ENCODE measurements around the gene RAC3.

The RAC3 gene

DNA sequence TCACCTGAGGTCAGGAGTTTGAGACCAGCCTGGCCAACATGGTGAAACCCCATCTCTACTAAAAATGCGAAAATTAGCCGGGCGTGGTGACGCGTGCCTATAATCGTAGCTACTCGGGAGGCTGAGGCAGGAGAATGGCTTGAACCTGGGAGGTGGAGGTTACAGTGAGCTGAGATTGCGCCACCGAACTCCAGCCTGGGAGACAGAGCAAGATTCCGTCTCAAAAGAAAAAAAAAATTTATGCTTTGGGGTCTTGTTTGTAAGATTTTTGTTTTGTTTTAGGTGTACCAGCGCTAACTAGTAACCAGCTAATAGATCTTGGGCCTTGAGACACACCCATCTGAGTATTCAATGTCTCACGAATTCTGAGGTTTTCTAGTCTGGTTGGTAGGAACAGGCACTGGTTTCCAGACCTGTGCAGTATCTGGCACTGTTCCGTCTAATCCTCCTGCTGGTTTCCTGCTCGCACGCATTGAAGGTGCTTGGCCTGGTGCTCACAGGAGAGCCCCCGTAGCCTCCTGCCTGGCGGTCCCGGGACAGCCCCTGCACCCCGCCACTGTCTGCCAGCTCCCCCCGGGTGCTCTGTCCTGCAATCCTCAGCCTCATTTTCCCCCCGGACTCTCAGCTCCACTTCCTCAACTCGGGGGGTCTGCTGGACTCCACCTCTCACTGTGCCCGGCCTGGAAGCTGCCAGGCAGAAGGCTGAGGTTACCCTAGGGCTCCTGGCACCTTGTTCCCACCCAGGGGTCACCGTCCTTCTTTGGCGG is 44.7 kb downstream of the RAC3 start:
- DNase-seq (ENCODE audit: low read depth) = no peak

DNA sequence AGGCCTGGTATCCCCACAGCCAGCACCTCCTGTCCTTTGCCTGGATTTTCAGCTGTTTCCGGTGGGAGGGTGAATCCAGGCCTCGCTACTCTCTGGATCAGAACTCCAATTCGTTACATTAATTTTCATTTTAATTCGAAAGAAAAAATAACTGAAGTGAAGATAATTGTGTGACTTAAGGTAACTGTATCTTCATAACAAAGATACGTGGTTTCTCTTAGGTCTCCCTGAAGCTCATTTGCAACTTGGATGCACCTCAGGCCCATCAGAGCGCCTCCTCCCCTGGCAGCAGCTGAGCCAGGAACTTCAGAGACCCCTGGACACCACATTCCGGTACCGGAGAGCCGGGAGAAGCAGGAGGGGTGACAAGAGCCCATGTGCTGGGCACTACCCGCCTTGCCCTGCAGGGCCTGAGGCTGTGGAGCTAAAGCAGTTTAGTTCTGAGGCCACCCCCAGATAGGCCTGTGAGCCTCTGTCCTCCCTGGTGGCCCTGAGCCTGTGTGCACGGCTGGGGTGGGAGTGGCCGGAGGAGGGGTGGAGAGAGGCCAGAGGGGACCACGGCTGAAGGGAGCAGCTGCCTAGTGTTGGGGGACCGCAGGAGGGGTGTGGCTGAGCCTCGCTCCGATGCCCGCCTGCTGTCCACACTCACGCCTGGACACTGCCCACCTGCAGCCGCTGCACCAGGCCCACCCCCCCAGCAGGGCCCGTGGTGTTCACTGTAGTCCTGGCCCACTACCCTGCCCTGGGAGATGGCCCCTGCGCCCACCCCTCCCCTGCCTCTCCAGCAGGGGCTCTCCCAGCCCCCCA is 45.5 kb downstream of the RAC3 start:
- DNase-seq (ENCODE audit: low read depth) = no peak

DNA sequence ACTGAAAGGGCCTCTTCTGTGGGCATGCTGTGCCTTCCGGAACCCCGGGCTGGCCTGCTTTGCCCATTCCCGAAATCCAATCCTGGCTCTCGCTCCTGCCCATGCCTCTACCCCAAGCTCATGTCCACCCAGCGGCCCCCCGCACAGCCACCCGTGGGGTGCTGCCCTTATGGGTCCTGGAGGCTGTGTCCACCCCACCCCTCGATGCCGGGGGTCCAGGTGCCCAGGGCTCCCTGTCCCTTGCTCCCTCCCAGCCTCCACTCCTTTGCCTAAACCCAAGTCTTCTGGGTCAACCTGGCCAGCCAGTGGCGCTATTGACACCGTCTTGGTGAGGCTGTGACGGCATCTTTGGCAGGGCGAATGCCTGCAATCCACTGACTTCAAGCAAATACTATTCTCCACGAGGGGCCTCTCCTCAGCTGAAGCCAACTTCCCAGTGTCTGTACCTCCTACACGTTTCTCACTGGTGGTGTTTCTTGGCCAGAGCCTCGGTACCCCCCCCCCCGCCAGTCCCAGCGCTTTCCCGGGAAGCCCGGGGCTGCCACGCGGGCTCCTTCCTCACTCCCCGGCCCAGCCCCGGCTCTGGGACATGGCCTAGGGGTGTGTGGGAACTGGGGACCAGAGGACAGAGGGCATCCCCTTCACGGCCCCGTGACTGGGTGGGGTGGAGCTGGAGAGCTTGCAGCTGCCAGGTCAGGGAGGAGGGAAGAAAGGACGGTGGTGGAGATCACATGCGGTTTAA is 46.3 kb downstream of the RAC3 start:
- no peak for DNase-seq (ENCODE audit: low read depth)

- DNase-seq (ENCODE audit: low read depth) = no peak
Measured at GRCh38 chr17:82078433-82078832, 47.0 kb downstream of the RAC3 start.

GRCh38 chr17:82079001-82079677 is 47.7 kb downstream of the RAC3 start:
- no peak for DNase-seq (ENCODE audit: low read depth)

- DNase-seq (ENCODE audit: low read depth) = no peak
Measured at GRCh38 chr17:82080048-82080788, 48.7 kb downstream of the RAC3 start.

DNA sequence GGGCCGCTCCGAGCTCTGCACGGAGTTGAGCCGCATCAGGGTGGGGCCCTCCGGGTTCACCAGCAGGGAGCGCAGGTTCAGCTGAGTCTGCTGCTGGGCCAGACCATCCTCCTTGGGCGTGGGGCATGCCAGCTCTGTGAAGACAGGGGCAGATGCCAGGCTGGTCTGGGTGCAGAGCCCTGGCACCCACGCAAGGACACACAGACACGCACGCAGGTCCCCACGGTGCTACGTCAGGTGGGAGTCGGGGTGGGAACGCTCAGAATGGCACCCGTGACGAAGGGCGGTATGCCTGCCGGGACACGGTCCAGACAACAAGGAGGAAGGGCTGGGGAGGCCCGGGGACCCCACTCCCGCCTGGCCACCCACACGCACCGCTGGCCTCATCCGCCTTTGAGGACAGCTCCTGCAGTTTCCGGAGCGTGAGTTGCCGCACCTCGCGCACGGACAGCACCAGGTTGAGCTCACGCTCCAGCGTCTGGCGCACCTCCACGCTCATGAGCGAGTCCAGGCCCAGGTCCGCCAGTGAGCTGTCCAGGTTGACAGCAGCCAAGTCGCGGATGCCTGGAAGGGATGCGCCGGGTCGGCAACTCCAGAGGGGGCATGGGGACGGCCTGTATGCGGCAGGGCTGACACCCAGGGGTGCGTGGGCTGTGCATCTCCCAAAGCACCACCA is 49.4 kb downstream of the RAC3 start:
- no peak for DNase-seq (ENCODE audit: low read depth)

DNA sequence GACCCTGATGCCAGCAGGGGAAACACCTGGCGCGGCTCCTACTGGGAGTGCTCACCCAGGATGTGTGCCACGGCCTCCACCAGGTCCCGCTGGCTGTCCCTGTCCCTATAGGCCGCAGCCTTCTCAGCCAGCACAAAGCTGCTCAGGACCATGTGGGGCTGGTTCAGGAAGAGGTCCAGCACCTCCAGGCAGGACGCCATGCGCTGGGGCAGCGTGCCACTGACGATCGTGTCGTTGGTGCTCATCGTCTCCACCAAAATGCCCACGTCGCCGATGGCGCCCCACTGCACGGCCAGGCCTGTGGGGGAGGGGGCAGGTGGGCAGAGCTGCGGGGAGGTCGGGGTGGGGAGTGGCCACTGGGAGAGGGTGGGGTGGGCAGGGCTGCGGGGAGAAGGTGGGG is 50.1 kb downstream of the RAC3 start:
- no peak for DNase-seq (ENCODE audit: low read depth)

- DNase-seq (ENCODE audit: low read depth) = no peak
Measured at GRCh38 chr17:82081966-82082365, 50.5 kb downstream of the RAC3 start.

- DNase-seq (ENCODE audit: low read depth) = no peak
Measured at GRCh38 chr17:82082456-82082855, 51.0 kb downstream of the RAC3 start.

GRCh38 chr17:82083009-82083408 is 51.5 kb downstream of the RAC3 start:
- no peak for DNase-seq (ENCODE audit: low read depth)
